ENCODE measurements around the gene PAIP2. TPM values are rescaled to one million over a fixed set of nuclear protein-coding genes. Genes with fewer than 3 reads are reported as not detected.

The PAIP2 gene
- polyA plus RNA-seq, 1 of the 3 experiments (the other 2 are of a cell fraction), result 73.2 TPM

- Histone ChIP-seq H3F3A (replicated peaks; ENCODE audit: insufficient read depth) (peaks cover 61% of the 10 kb centered on the region), H3K27me3 (ENCODE audit: insufficient read depth) (no peaks in the 10 kb centered on the region), H3K79me2 (ENCODE audit: insufficient read depth) (peaks cover 9% of the 10 kb centered on the region), H3K4me3 (ENCODE audit: low read depth in 2 of 2, low read length in 1 of 2) (no peak overlapping the region), H4K20me1 (ENCODE audit: insufficient read depth) (no peaks in the 10 kb centered on the region), H3K36me3 (replicated peaks in 1 of 2; ENCODE audit: control insufficient read depth in 1 of 2, insufficient read depth in 2 of 2, low read length in 1 of 2) (peaks cover 14 to 32% of the 10 kb centered on the region in 2 experiments), H3K27ac (ENCODE audit: low read depth in 2 of 2, low read length in 1 of 2) (no peak overlapping the region), H3K9me2 (no peaks in the 10 kb centered on the region), H3K9me3 (no peaks in the 10 kb centered on the region), H3K4me1 (ENCODE audit: control insufficient read depth in 1 of 2, insufficient read depth in 2 of 2, low read depth in 1 of 2, low read length in 1 of 2) (no peaks in the 10 kb centered on the region), H2AFZ (ENCODE audit: low read depth) (no peak overlapping the region), H3K9ac (no peak overlapping the region), H3K4me2 (no peak overlapping the region)
- CTCF ChIA-PET, result interaction anchor here (1.2 to 1.3 kb wide), 3 partner anchors 19 to 832 kb away, joined by 3 to 4 read pairs (median 3); no protein-coding TSS in a partner anchor
- DNase-seq, result no peak
- 69% methylated on average over 6 of the region's 6 CpGs for WGBS (ENCODE audit: low lambda C conversion rate)
- TF ChIP-seq SMC3 (IDR thresholded peaks at IDR 0.05; ENCODE audit: low read depth, low read length) (no peak), CHD2 (IDR thresholded peaks at IDR 0.05; ENCODE audit: low read length, partially characterized antibody) (no peak), NRF1 (IDR thresholded peaks at IDR 0.05; ENCODE audit: low read depth, low read length) (no peak), POLR2AphosphoS5 (IDR thresholded peaks at IDR 0.05; ENCODE audit: low read depth, low read length) (no peak), TEAD4 (IDR thresholded peaks at IDR 0.05; ENCODE audit: borderline replicate concordance, insufficient read depth) (no peak), GABPA (IDR thresholded peaks at IDR 0.05; ENCODE audit: low read depth) (no peak), YY1 (IDR thresholded peaks at IDR 0.05; ENCODE audit: low read depth) (no peak), FOSL2 (IDR thresholded peaks at IDR 0.05; ENCODE audit: borderline replicate concordance, low read depth) (no peak)
- POLR2A ChIA-PET, result interaction anchor here (1.5 kb wide), 1 partner anchor 42 kb away, joined by 5 read pairs; no protein-coding TSS in a partner anchor
Measured at GRCh38 chr5:139335811-139336210, 5.8 kb upstream of the PAIP2 start.

DNA sequence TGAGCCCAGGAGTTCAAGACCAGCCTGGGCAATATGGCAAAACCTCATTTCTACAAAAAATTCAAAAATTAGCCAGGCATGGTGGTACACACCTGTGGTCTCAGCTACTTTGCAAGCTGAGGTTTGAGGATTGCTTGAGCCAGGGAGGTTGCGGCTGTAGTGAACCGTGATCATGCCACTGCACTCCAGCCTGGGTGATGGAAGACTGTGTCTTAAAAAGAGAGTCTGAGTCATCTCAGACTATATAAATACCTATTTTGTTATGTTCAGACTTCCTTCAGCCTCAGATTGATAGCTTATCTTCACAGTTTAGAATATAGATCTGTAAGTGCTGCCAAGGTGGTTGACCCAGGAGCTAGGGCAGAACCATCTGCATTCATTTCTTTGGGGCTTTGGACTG lies 1.6 kb upstream of the PAIP2 start:
- CTCF ChIA-PET, result no interaction called here
- H2AFZ ChIP-seq (ENCODE audit: low read depth), result no peak overlapping the region
- H3K9me3 ChIP-seq, result no peaks in the 10 kb centered on the region
- no peak overlapping the region for H3K4me2 ChIP-seq
- POLR2A ChIA-PET, result no interaction called here
- no peak overlapping the region for H3K4me3 ChIP-seq (ENCODE audit: low read depth in 2 of 2, low read length in 1 of 2)
- H3F3A ChIP-seq (replicated peaks; ENCODE audit: insufficient read depth), result peaks cover 35% of the 10 kb centered on the region
- TF ChIP-seq MEF2A (IDR thresholded peaks at IDR 0.05; ENCODE audit: borderline replicate concordance, low read depth) (no peak), FOXJ3 (CRISPR knock-in tag; IDR thresholded peaks at IDR 0.05) (no peak), GABPA (IDR thresholded peaks at IDR 0.05; ENCODE audit: low read depth) (no peak), NFIC (IDR thresholded peaks at IDR 0.05; ENCODE audit: borderline replicate concordance) (no peak), SMC3 (IDR thresholded peaks at IDR 0.05; ENCODE audit: low read depth, low read length) (no peak), MAX (IDR thresholded peaks at IDR 0.05; ENCODE audit: low read depth) (no peak), RAD21 (IDR thresholded peaks at IDR 0.05; ENCODE audit: low read length) (no peak), RXRA (IDR thresholded peaks at IDR 0.05; ENCODE audit: borderline replicate concordance, low read depth) (no peak), EZH2phosphoT487 (IDR thresholded peaks at IDR 0.05; ENCODE audit: borderline replicate concordance, low read depth) (no peak)
- peaks cover 0 to 5% of the 10 kb centered on the region in 2 experiments; a peak in 2 of 4 replicates for H3K4me1 ChIP-seq (ENCODE audit: control insufficient read depth in 1 of 2, insufficient read depth in 2 of 2, low read depth in 1 of 2, low read length in 1 of 2)
- DNase-seq, result no peak
- H3K9ac ChIP-seq, result no peak overlapping the region
- WGBS (ENCODE audit: low lambda C conversion rate), result 100% methylated on average over 2 of the region's 2 CpGs
- H3K9me2 ChIP-seq, result no peaks in the 10 kb centered on the region
- no peak overlapping the region for H3K27ac ChIP-seq (ENCODE audit: low read depth in 2 of 2, low read length in 1 of 2)
- peaks cover 28% of the 10 kb centered on the region for H4K20me1 ChIP-seq (ENCODE audit: insufficient read depth)
- H3K27me3 ChIP-seq (ENCODE audit: insufficient read depth), result no peaks in the 10 kb centered on the region
- peaks cover 0 to 2% of the 10 kb centered on the region in 2 experiments for H3K36me3 ChIP-seq (replicated peaks in 1 of 2; ENCODE audit: control insufficient read depth in 1 of 2, insufficient read depth in 2 of 2, low read length in 1 of 2)
- H3K79me2 ChIP-seq (ENCODE audit: insufficient read depth), result peaks cover 31% of the 10 kb centered on the region

All from SK-N-SH (cell line).